HEK293 (cell line): Measurements from ENCODE around the gene PCLO.

Source experiments
- CTCF ChIA-PET: fragments of 350-600 bp; formaldehyde crosslinking; extraction: SDS; loops from one replicate; lab custom pipeline; 2021; ENCODE audit warnings: antibody characterized with exemption; lab: Yijun Ruan, JAX
- POLR2A ChIA-PET: fragments of 300-600 bp; formaldehyde crosslinking; extraction: SDS; loops from one replicate; lab custom pipeline; 2020; ENCODE audit warnings: antibody characterized with exemption, inconsistent platforms; lab: Yijun Ruan, JAX
- H3K27ac ChIP-seq: fragments of 200-500 bp; sonication (Bioruptor generic); 2 replicates; pipeline ENCODE4 v1.5.1; 2014; ENCODE audit warnings: low read depth, low read length, control low read depth, inconsistent platforms; ENCODE audit errors: extremely low read depth
- H3K36me3 ChIP-seq, 2 experiments: fragments of 200-500 bp in 1 of 2; sonication (Bioruptor generic) in 1 of 2; 1 replicate in 1 of 2; 2 replicates in 1 of 2; pipeline ENCODE4 v1.5.1; 2014 to 2017; ENCODE audit warnings: inconsistent platforms in 2 of 2, low read length in 2 of 2; ENCODE audit not compliant: control insufficient read depth in 2 of 2, insufficient read depth in 1 of 2
- H3K4me1 ChIP-seq: fragments of 200-500 bp; sonication (Bioruptor generic); 2 replicates; pipeline ENCODE4 v1.5.1; 2014; ENCODE audit warnings: mild to moderate bottlenecking, low read length, inconsistent platforms; ENCODE audit not compliant: control insufficient read depth, insufficient read depth
- H3K4me3 ChIP-seq: 2 replicates; pipeline ENCODE4 v1.5.1; 2011; ENCODE audit warnings: low read depth, mild to moderate bottlenecking, control low read depth, low read length, moderate library complexity
- H3K9me3 ChIP-seq: fragments of 200-500 bp; sonication (Bioruptor generic); 2 replicates; pipeline ENCODE4 v1.5.1; 2014; ENCODE audit warnings: low read depth, low read length, inconsistent platforms; ENCODE audit not compliant: control insufficient read depth, insufficient read depth
- BCL6B ChIP-seq: fragments of 450-650 bp; formaldehyde crosslinking; IDR thresholded peaks from 2 replicates; pipeline ENCODE4 v1.5.1; 2017; ENCODE audit warnings: missing biosample characterization, missing genetic modification characterization
- CTCF ChIP-seq: fragments of 450-650 bp; formaldehyde crosslinking; IDR thresholded peaks from 2 replicates; pipeline ENCODE4 v1.5.1; 2016; ENCODE audit warnings: missing biosample characterization, missing genetic modification characterization
- GLI2 ChIP-seq: fragments of 450-650 bp; formaldehyde crosslinking; IDR thresholded peaks from 2 replicates; pipeline ENCODE4; 2017; ENCODE audit warnings: missing biosample characterization, missing genetic modification characterization, low read depth, borderline replicate concordance
- MEIS1 ChIP-seq: sonication (generic); formaldehyde crosslinking; IDR thresholded peaks from 2 replicates; pipeline ENCODE4 v1.8.1; 2022; ENCODE audit warnings: missing genetic modification reagents, mild to moderate bottlenecking, borderline replicate concordance
- PATZ1 ChIP-seq: fragments of 450-650 bp; formaldehyde crosslinking; IDR thresholded peaks from 2 replicates; pipeline ENCODE4 v1.5.1; 2016; ENCODE audit warnings: missing biosample characterization, missing genetic modification characterization
- PRDM1 ChIP-seq: fragments of 450-650 bp; formaldehyde crosslinking; IDR thresholded peaks from 2 replicates; pipeline ENCODE4; 2016; ENCODE audit warnings: missing biosample characterization, missing genetic modification characterization
- REPIN1 ChIP-seq: fragments of 450-650 bp; formaldehyde crosslinking; IDR thresholded peaks from 2 replicates; pipeline ENCODE4 v1.5.1; 2017; ENCODE audit warnings: missing biosample characterization, missing genetic modification characterization, low read depth
- ZBTB26 ChIP-seq: fragments of 450-650 bp; formaldehyde crosslinking; optimal IDR thresholded peaks from 2 replicates; pipeline ENCODE3; 2016; ENCODE audit warnings: missing biosample characterization, mild to moderate bottlenecking, missing genetic modification characterization
- ZBTB48 ChIP-seq: fragments of 450-650 bp; formaldehyde crosslinking; IDR thresholded peaks from 2 replicates; pipeline ENCODE4 v1.5.1; 2016; ENCODE audit warnings: missing biosample characterization, missing genetic modification characterization
- ZBTB7A ChIP-seq: fragments of 450-650 bp; formaldehyde crosslinking; IDR thresholded peaks from 2 replicates; pipeline ENCODE4 v1.5.1; 2016; ENCODE audit warnings: low read depth, missing biosample characterization, missing genetic modification characterization
- ZNF10 ChIP-seq: fragments of 450-650 bp; formaldehyde crosslinking; IDR thresholded peaks from 2 replicates; pipeline ENCODE4 v1.5.1; 2017; ENCODE audit warnings: missing biosample characterization, missing genetic modification characterization
- ZNF138 ChIP-seq: fragments of 450-650 bp; formaldehyde crosslinking; IDR thresholded peaks from 2 replicates; pipeline ENCODE4 v1.5.1; 2016; ENCODE audit warnings: missing biosample characterization, missing genetic modification characterization, borderline replicate concordance
- ZNF148 ChIP-seq: fragments of 450-650 bp; formaldehyde crosslinking; IDR thresholded peaks from 2 replicates; pipeline ENCODE4 v1.5.0; 2017; ENCODE audit warnings: missing biosample characterization, missing genetic modification characterization, borderline replicate concordance
- ZNF184 ChIP-seq: fragments of 450-650 bp; IDR thresholded peaks from 2 replicates; pipeline ENCODE4 v1.5.1; 2018; ENCODE audit warnings: missing biosample characterization, mild to moderate bottlenecking, missing genetic modification characterization
- ZNF2 ChIP-seq: fragments of 450-650 bp; formaldehyde crosslinking; IDR thresholded peaks from 2 replicates; pipeline ENCODE4 v1.5.1; 2016; ENCODE audit warnings: missing biosample characterization, missing genetic modification characterization
- ZNF23 ChIP-seq: fragments of 450-650 bp; formaldehyde crosslinking; IDR thresholded peaks from 2 replicates; pipeline ENCODE4 v1.5.1; 2016; ENCODE audit warnings: missing biosample characterization, missing genetic modification characterization, borderline replicate concordance
- ZNF488 ChIP-seq: fragments of 450-650 bp; formaldehyde crosslinking; IDR thresholded peaks from 2 replicates; pipeline ENCODE4 v1.5.1; 2016; ENCODE audit warnings: missing biosample characterization, missing genetic modification characterization
- ZNF529 ChIP-seq: fragments of 450-650 bp; formaldehyde crosslinking; IDR thresholded peaks from 2 replicates; pipeline ENCODE4 v1.5.1; 2017; ENCODE audit warnings: missing genetic modification characterization, missing biosample characterization; ENCODE audit not compliant: insufficient replicate concordance
- ZNF548 ChIP-seq: fragments of 450-650 bp; formaldehyde crosslinking; IDR thresholded peaks from 2 replicates; pipeline ENCODE4 v1.5.1; 2016; ENCODE audit warnings: missing biosample characterization, missing genetic modification characterization
- ZNF571 ChIP-seq: fragments of 450-650 bp; formaldehyde crosslinking; IDR thresholded peaks from 2 replicates; pipeline ENCODE4 v1.5.0; 2017; ENCODE audit warnings: missing biosample characterization, missing genetic modification characterization
- ZNF629 ChIP-seq: fragments of 450-650 bp; formaldehyde crosslinking; IDR thresholded peaks from 2 replicates; pipeline ENCODE4 v1.5.1; 2017; ENCODE audit warnings: missing biosample characterization, missing genetic modification characterization
- ZNF664 ChIP-seq: fragments of 450-650 bp; formaldehyde crosslinking; IDR thresholded peaks from 2 replicates; pipeline ENCODE4 v1.5.1; 2016; ENCODE audit warnings: missing biosample characterization, missing genetic modification characterization
- ZSCAN16 ChIP-seq: fragments of 450-650 bp; formaldehyde crosslinking; IDR thresholded peaks from 2 replicates; pipeline ENCODE4 v1.5.1; 2016; ENCODE audit warnings: missing biosample characterization, missing genetic modification characterization
- ZSCAN5A ChIP-seq: fragments of 450-650 bp; formaldehyde crosslinking; IDR thresholded peaks from 2 replicates; pipeline ENCODE4 v1.5.1; 2016; ENCODE audit warnings: missing biosample characterization, missing genetic modification characterization

The PCLO gene

GRCh38 chr7:82723411-82723810, 439.3 kb downstream of the PCLO start:
- Histone ChIP-seq H3K9me3 (no peaks in the 10 kb centered on the region), H3K36me3 (no peaks in the 10 kb centered on the region), H3K27ac (no peak overlapping the region), H3K4me1 (no peaks in the 10 kb centered on the region), H3K4me3 (no peak overlapping the region)
- ChIA-PET POLR2A (no interaction called here), CTCF (interaction anchor here (0.6 to 1.8 kb wide), 4 partner anchors 144 to 678 kb away, joined by 3 to 5 read pairs (median 4); no protein-coding TSS in a partner anchor)
- TF ChIP-seq ZNF629 (tag by site-specific recombination) (no peak), REPIN1 (tag by site-specific recombination) (no peak), ZNF664 (tag by site-specific recombination) (no peak), ZNF488 (no peak), ZSCAN5A (no peak), ZNF10 (no peak), CTCF (tag by site-specific recombination) (no peak), BCL6B (tag by site-specific recombination) (no peak), GLI2 (tag by site-specific recombination) (no peak), MEIS1 (CRISPR knock-in tag) (no peak)

GRCh38 chr7:82722946-82723345, 439.7 kb downstream of the PCLO start:
- ChIA-PET POLR2A (no interaction called here), CTCF (interaction anchor here (1.2 to 1.8 kb wide), 2 partner anchors 152 to 678 kb away, joined by 5 read pairs; no protein-coding TSS in a partner anchor)
- H3K4me3 ChIP-seq, result no peak overlapping the region
- no peaks in the 10 kb centered on the region for H3K9me3 ChIP-seq
- H3K36me3 ChIP-seq, result no peaks in the 10 kb centered on the region
- no peak overlapping the region for H3K27ac ChIP-seq
- no peaks in the 10 kb centered on the region for H3K4me1 ChIP-seq
- TF ChIP-seq ZBTB7A (tag by site-specific recombination), result no peak
- TF ChIP-seq ZNF23 (tag by site-specific recombination), result no peak
- TF ChIP-seq PATZ1 (tag by site-specific recombination), result no peak
- no peak for TF ChIP-seq ZNF2 (tag by site-specific recombination)
- no peak for TF ChIP-seq ZNF571 (tag by site-specific recombination)
- TF ChIP-seq ZNF184 (tag by site-specific recombination), result no peak
- no peak for TF ChIP-seq ZNF529 (tag by site-specific recombination)
- no peak for TF ChIP-seq ZBTB48 (tag by site-specific recombination)
- no peak for TF ChIP-seq ZSCAN16 (tag by site-specific recombination)
- no peak for TF ChIP-seq ZNF548 (tag by site-specific recombination)
- no peak for TF ChIP-seq ZNF138 (tag by site-specific recombination)
- TF ChIP-seq ZNF148 (tag by site-specific recombination), result no peak
- TF ChIP-seq ZBTB26, result no peak
- TF ChIP-seq PRDM1, result no peak
